Left lung (tissue), 10 donors: Measurements from ENCODE around the gene GPC1. TPM values are rescaled to one million over a fixed set of nuclear protein-coding genes. Genes with fewer than 3 reads are reported as not detected.

Source experiments
- ATAC-seq: fragments of 200-7000 bp; cut with Tn5 transposase; one replicate; pipeline ENCODE4 v1.9.1; 2020; ENCODE audit warnings: moderate library complexity
- DNase-seq, 4 donors: peaks; one replicate each; pipeline ENCODE4 v3.0.0-alpha.2; 2013 to 2020
- H3K27ac ChIP-seq, 2 donors: fragments of 200-600 bp; sonication (generic) in 1 of 2; one replicate each; pipeline versions ENCODE4 v1.5.0 to v1.8.0; 2020 to 2021
- H3K27me3 ChIP-seq, 2 donors: fragments of 200-600 bp; sonication (generic) in 1 of 2; one replicate each; pipeline versions ENCODE4 v1.5.0 to v1.8.0; 2020 to 2021
- H3K36me3 ChIP-seq, 2 donors: fragments of 200-600 bp; sonication (generic) in 1 of 2; one replicate each; pipeline versions ENCODE4 v1.5.0 to v1.8.0; 2020 to 2021
- H3K4me1 ChIP-seq, 2 donors: fragments of 200-600 bp; one replicate each; pipeline ENCODE4 v1.8.0; 2021
- H3K4me3 ChIP-seq, 2 donors: fragments of 200-600 bp; sonication (generic) in 1 of 2; one replicate each; pipeline versions ENCODE4 v1.5.0 to v1.8.0; 2020 to 2021; ENCODE audit warnings: mild to moderate bottlenecking in 1 of 2
- H3K9me3 ChIP-seq, 2 donors: fragments of 200-600 bp; sonication (generic) in 1 of 2; one replicate each; pipeline versions ENCODE4 v1.5.0 to v1.8.0; 2020 to 2021
- intact Hi-C, 2 donors: fragments of 100-400 bp; cut with DNase I; formaldehyde crosslinking; loops; one replicate each; pipeline versions ENCODE4 v1.11.2 to v1.14.2; 2022
- polyA plus RNA-seq, 6 donors: library from polyadenylated mRNA; unstranded; fragments of 120-200 nt; gene quantifications; one replicate each; pipeline ENCODE4 v1.2.1, GENCODE V29; 2013; ENCODE audit not compliant: insufficient read length in 6 of 6
- total RNA-seq, 2 donors: library from RNA; stranded (reverse); fragmentation: NEBNext Ultra II Directional; extraction: Animal tissue kit (Norgen Biotek cat#: 25700); gene quantifications; one replicate each; pipeline ENCODE4 v1.2.1, GENCODE V29; 2021
- TF ChIP-seq, protein P1 (sequence below), 2 donors: fragments of 200-600 bp; sonication (generic) in 1 of 2; IDR thresholded peaks; one replicate each; pipeline versions ENCODE4 v1.5.0 to v1.8.0; 2021; ENCODE audit warnings: antibody characterized with exemption in 2 of 2
- donor health status: DM: no; HTN: yes; CAD: no.
- donor health status: DM: no; HTN: no; CAD: no.

GPC1 gene
- total and polyA plus RNA-seq, 8 donors = 24.6 to 63.4 (median 45.3) TPM

DNA sequence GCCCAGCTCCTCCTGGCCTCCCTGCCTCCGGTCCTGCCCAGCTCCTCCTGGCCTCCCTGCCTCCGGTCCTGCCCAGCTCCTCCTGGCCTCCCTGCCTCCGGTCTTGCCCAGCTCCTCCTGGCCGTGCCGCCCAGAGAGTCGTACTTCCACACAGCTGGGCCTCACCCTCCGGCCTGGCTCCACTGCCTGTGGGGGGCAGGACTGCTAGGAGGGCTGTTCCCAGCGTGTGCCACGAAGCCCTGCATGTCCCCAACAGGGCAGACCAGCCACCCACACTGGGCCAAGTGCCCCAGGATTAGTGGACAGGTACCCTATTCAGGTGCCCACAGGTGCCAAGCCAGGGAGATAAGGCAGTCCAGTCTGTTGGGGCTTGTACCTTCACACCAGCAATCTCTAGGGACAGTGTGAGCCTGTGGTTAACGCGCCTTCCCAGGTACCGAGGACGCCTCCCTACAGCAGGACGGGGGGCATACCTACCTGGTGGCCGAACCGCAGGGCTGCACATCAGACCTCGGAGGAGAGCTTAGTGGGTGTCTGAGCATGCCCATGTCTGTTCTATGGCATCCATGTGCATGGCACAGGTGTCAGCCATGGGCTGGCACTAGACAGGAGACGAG lies 5.3 kb downstream of the GPC1 start:
- intact Hi-C loops = no loop called here
- DNase-seq (peak in 1 of 4 donors; percentile 61), ATAC-seq (no peak)
- H3K27me3 ChIP-seq = peaks cover 3 to 39% of the 10 kb centered on the region in 2 donors
- H3K9me3 ChIP-seq = no peaks in the 10 kb centered on the region
- H3K4me3 ChIP-seq = no peak overlapping the region
- no peaks in the 10 kb centered on the region for H3K36me3 ChIP-seq
- peaks cover 11 to 25% of the 10 kb centered on the region in 2 donors for H3K4me1 ChIP-seq
- no peak overlapping the region for H3K27ac ChIP-seq
- TF ChIP-seq, protein P1, sequence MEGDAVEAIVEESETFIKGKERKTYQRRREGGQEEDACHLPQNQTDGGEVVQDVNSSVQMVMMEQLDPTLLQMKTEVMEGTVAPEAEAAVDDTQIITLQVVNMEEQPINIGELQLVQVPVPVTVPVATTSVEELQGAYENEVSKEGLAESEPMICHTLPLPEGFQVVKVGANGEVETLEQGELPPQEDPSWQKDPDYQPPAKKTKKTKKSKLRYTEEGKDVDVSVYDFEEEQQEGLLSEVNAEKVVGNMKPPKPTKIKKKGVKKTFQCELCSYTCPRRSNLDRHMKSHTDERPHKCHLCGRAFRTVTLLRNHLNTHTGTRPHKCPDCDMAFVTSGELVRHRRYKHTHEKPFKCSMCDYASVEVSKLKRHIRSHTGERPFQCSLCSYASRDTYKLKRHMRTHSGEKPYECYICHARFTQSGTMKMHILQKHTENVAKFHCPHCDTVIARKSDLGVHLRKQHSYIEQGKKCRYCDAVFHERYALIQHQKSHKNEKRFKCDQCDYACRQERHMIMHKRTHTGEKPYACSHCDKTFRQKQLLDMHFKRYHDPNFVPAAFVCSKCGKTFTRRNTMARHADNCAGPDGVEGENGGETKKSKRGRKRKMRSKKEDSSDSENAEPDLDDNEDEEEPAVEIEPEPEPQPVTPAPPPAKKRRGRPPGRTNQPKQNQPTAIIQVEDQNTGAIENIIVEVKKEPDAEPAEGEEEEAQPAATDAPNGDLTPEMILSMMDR (IDR thresholded peaks at IDR 0.05) = no peak

DNA sequence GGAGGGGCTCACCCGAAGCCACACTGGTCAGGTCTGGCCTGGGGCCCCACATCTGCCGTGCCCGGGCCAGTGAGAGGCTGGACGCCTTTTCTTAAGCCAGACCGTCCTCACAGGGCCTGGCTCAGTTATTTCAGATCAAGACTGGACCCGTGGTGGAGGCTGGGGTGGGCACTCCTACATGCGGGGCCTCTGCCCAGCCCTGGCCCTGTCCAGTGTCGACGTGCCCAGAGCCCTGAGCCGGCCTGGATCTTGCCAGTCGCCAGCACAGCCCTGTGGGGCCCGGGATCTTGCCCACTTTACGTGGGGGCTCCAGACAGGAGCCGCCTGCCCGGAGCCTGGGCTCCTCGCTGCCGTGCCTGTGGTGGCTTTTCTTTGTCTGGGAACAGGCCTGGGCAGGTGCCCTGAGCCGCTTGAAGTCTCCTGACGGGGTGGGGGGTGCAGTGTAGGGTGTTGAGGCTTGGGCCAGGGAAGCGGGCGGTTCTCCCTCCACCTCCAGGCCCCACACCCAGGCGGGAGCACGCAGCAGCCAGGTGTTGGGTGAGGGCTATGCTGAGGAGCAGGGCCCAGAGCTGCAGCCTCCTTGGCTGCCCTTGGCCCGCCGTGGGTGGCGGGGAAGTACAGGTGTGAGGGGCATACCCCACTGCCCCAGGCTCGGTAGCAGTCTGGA lies 6.0 kb downstream of the GPC1 start:
- no peaks in the 10 kb centered on the region for H3K36me3 ChIP-seq
- intact Hi-C loops = no loop called here
- H3K4me1 ChIP-seq = peaks cover 11 to 18% of the 10 kb centered on the region in 2 donors
- TF ChIP-seq, protein P1 (IDR thresholded peaks at IDR 0.05) = no peak
- H3K9me3 ChIP-seq = no peaks in the 10 kb centered on the region
- H3K27me3 ChIP-seq = peaks cover 3 to 33% of the 10 kb centered on the region in 2 donors
- H3K27ac ChIP-seq = no peak overlapping the region
- ATAC-seq (no peak), DNase-seq (peak in 1 of 4 donors; percentile 73)
- no peak overlapping the region for H3K4me3 ChIP-seq

DNA sequence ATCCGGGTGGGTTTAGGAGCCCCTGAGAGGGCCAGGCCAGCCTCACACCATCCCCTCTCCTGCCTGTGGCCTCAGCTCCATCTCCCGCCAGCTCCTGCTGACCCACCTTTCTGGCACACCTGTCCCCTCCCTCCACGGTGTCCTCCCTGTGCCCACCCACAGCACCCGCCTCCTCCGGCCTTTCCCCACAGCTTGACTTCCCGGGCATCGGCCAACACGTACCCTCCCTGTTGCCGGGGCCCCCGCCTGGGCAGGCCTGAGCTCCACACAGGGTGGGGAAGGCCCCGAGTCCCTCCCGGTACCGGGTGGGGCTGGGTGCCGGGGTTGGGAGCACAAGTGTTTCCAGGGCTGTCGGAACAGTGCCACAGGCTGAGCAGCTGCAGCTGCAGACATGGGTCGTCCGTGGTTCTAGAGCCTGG lies 6.5 kb downstream of the GPC1 start:
- Histone ChIP-seq H3K36me3 (no peaks in the 10 kb centered on the region), H3K9me3 (no peaks in the 10 kb centered on the region), H3K4me3 (no peak overlapping the region), H3K27me3 (peaks cover 0 to 33% of the 10 kb centered on the region in 2 donors), H3K27ac (no peak overlapping the region), H3K4me1 (peaks cover 6 to 13% of the 10 kb centered on the region in 2 donors)
- intact Hi-C loops = no loop called here
- DNase-seq = peak in 1 of 4 donors; percentile 82
- TF ChIP-seq, protein P1 (IDR thresholded peaks at IDR 0.05) = no peak
- no peak for ATAC-seq

- Histone ChIP-seq H3K27me3 (peaks cover 0 to 33% of the 10 kb centered on the region in 2 donors), H3K4me3 (no peak overlapping the region), H3K36me3 (no peaks in the 10 kb centered on the region), H3K27ac (no peak overlapping the region), H3K4me1 (peaks cover under 1 to 4% of the 10 kb centered on the region in 2 donors), H3K9me3 (no peaks in the 10 kb centered on the region)
- DNase-seq (peak in 1 of 4 donors; percentile 71), ATAC-seq (no peak)
- TF ChIP-seq, protein P1 (IDR thresholded peaks at IDR 0.05) = no peak
- intact Hi-C loops = no loop called here
These were observed 7.6 kb downstream of the GPC1 start for GRCh38 chr2:240442891-240443715.

GRCh38 chr2:240443891-240444301 lies 8.4 kb downstream of the GPC1 start:
- no peak for ATAC-seq
- Histone ChIP-seq H3K9me3 (no peaks in the 10 kb centered on the region), H3K4me3 (no peak overlapping the region), H3K36me3 (no peaks in the 10 kb centered on the region), H3K27me3 (peaks cover 0 to 33% of the 10 kb centered on the region in 2 donors), H3K4me1 (no peaks in the 10 kb centered on the region), H3K27ac (no peak overlapping the region)
- TF ChIP-seq, protein P1 (IDR thresholded peaks at IDR 0.05) = no peak
- DNase-seq = no peak
- intact Hi-C loops = no loop called here
